DMS153 (cell line): ENCODE measurements around the gene SERPINB6.
"Not testable (repeated sequence)": the region's sequence is repeated elsewhere in the genome, so short reads cannot be mapped to it uniquely, and the experiment has no call there.

ENCODE experiments used
- DNase-seq: peaks from one replicate; lab custom pipeline; 2025; lab: John Stamatoyannopoulos, UW

SERPINB6 gene

GRCh38 chr6:2999618-3000557 lies 28.5 kb upstream of the SERPINB6 start, which contains the start of gene NQO2:
Gene NQO2 (plus strand): TSS chr6:2999894. CDS start chr6:3006553, 6,659 bp downstream.
- DNase-seq, result peak; percentile 19

DNA sequence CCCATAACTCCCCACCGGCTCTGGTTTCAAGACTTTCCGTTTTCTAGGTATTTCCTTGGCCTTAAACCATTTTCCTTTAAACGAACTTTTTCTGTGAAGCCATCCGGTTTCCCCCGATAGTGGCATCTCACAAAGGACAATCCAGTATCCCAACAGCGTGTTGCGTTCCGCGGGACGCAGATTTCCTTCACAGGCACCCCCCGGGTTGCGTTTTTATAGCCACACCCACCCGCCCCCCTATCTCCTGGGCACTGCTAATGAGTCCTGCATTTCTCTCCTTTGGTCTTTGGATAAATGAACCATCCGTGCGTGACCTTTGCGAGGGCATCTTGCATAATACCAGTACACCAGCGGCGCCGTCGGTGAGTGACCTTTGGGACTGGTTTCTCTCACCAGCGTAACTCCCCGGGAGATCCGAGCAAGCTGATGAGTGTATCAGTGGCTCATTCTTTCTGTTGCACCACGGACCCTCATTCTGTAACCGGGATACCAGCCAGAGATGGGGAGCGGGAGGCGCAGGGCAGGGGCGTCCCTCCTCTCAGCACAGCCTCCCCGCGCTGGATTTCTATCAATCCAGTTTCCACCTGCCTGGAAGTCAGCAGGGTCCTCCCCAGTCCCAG lies 27.7 kb upstream of the SERPINB6 start:
- DNase-seq, result peak; percentile 19

DNA sequence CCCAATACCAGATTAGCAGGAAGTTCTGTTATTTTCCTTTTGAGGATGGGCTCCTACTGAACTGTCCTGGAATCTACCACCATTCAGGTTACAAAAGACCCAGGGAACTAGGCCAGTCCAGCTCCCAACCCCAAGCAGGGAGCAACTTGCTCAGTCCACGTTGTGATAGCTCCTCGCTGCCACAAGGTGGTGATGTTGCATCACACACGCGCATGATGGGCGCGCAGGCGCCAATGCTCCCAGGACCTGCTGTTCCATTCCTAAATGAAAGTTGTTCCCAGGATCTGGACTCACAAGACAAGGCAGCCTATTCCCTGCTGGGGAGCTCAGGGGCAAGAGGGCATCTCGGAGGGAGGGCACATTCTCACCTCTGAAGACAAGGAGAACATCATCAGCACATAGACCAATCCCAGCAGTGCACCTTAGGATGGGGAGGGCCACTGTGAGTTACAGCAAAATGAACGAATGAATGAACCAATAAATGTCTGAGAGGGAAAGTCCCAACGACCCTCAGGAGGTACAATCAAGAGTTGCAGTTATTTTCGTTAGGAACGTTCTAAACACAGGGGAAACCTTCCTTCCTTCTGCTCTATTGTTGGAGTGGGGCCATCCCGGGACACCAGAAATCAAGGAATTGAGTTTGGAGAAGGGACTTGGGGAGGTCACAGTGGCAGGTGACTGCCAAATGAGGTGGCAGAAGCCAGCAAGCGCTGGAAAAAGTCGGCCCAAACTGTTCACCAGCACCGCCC lies 27.1 kb upstream of the SERPINB6 start:
- DNase-seq, result not testable (repeated sequence)

DNA sequence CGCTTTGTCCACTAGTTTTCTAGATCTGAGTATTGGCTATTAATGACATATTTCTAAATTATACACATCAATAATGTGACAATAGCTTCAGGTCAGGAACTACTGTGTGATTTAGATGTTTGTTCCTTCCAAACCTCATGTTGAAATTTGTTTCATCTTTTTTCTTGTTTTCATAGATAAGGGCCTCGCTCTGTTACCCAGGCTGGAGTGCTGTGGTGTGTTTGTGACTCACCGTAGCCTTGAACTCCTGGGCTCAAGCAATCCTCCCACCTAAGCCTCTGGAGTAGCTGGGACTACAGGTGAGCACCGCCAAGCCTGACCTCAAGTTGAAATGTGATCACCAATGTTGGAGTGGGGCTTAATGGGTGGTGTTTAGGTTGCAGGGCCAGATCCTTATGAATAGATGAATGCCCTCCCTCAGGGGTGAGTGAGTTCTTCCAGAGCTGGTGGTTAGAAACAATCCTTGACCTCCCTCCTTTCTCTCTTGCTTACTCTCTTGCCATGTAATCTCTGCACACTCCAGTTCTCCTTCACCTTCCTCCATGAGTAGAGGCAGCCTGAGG lies 22.5 kb upstream of the SERPINB6 start:
- no peak for DNase-seq

GRCh38 chr6:2992330-2992979 lies 21.1 kb upstream of the SERPINB6 start:
- no peak for DNase-seq

DNA sequence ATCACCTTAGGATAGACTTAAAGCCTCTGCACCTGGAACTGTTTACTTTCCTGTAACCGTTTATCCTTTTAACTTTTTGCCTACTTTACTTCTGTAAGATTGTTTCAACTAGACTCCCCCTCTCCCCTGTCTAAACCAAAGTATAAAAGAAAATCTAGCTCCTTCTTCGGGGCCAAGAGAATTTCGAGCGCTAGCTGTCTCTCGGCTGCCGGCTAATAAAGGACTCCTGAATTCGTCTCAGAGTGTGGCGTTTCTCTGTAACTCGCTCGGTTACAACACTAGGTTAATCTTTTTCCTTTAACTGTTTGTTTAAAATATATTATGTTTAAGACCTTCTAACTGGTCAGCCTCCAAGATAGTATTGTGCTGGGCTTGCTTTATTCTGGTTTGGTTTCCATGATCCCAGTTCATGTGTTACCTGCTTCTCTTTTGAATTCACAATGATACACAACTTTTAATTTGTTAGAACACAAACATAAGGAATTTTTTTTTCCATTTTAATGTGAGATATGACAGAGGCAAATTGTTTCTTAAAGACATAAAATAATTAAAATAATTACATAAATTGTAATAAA lies 19.7 kb upstream of the SERPINB6 start:
- DNase-seq, result no peak

GRCh38 chr6:2990248-2990931 lies 19.0 kb upstream of the SERPINB6 start:
- no peak for DNase-seq

GRCh38 chr6:2989332-2990247 lies 18.2 kb upstream of the SERPINB6 start:
- peak; percentile 91 for DNase-seq

DNA sequence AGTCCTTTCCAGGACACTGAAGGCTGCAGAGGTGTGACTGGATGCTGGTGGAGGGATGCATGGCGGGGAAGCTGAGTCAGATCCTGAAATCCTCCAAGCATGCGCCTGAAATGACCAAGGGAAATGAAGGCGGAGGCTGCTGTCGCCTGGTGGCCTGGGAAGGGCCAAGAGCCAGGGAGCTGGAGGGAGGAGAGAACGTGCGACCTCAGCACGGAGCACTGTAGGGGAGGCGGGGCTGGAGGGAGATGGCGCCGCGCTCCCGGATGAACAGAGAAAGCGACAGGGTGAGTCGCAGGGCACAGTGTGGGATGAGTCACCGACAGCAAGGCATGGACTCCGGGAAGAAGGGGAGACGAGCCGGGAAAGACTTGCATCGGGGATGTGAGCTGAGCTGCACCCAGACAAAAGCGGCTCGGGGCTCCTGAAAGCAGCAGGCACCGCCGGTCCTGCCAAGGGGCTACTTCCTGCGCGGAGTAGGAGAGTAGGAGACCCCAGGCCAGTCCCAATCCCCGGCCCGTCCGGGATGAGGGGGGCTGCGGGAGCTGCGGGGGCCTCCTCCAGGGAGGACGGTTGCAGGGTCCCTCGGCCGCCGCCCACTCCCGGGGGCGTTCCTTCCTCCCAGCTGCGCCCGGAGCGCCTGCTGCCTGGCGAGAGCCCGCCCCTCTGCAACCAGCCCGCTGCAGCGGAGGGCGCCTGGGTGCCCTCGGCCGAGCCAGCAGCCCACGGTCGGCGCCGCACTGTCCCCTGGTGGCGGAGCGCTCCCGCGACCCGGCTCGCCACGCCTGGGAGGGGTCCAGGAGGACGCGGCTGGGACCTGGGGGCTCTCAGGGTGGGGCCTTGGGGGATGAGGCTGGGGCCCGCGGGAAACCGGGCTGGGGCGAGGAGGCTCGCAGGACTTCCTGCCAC lies 17.3 kb upstream of the SERPINB6 start:
- DNase-seq, result peak; percentile 60

DNA sequence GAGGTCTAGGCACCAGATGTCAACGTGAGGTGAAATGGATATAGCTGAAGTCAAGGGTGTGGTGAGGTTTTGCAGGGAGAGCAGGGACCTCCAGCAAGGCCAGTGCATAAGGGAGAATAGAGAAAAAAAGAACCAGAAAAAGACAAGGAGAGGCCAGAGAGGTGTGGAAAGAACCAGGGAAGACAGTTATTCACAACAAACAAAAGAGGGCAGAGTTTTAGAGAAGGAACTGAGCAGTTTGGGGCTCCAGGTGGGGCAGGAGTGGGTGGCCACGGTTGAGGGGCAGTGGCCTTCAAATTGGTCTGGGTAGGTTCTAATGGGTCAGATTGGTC lies 16.7 kb upstream of the SERPINB6 start:
- no peak for DNase-seq

DNA sequence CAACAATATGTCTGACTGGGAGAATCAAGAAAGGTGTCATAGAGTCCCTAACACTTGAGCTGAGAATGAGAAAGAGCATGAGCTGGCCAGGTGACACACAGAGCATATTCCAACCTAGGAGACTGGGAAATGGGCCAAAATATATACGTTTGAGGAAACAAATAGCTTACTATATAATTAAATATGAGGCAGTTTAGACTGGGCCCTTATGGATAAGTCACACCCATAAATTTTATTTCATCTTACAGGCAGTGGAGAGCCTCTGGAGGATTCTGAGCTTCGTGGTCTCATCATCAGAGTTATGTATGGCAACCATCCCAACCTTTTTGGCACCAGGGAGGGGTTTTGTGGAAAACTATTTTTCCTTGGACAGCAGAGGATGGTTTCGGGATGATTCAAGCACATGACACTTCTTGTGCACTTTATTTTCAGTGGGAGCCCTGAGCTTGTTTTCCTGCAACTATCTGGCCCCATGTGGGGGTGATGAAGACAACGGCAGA lies 15.4 kb upstream of the SERPINB6 start:
- DNase-seq, result no peak

- no peak for DNase-seq
Observed at GRCh38 chr6:2984738-2985406, 13.5 kb upstream of the SERPINB6 start.

DNA sequence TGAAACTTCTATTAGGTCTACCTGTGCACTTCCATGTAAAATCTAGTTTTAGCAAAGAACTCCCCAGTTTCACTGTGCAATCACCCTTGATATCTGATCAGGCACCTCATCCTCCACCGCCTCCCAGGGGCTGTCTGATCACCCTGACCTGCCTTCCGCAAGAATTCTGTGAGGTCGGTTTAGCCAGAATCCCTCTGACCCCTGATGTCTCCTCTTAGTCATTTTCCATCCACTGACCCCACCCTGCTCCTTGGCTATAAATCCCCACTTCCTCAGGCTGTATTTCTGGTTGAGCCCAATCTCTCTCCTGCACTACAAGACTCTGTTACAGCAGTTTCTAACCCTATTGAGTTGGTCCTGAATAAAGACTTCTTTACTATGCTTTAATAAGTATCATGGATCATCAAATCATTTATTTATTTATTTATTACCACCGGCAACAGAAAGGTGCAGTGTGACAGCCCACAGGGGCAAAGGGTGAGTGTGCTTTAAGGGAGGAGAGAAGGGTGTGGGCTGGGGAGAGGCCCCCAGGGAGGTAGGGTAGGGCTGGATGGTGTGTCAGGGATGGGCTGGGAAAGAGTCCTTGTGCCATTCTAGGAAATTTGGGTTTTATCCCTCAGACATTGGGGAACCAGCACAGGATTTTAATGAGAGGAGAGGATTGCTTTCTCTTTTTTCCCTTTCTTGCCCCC lies 11.2 kb upstream of the SERPINB6 start:
- DNase-seq, result no peak

DNA sequence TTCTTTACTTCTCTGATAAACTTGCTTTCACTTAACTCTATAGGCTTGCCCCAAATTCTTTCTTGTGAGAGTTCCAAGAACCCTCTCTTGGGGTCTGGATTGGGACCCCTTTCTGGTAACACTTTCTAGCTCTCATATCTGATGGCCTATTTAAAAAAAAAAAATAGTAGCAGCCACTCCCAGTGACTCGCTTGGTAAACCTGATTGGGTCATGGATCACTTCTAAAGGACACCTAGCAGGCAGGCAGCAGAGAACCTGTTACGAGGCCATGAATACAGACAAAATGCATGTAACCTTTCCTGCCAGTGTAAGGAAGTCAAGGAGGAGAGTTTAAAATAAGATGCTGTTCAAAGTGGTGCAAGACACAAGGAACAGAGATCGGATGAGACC lies 9.1 kb upstream of the SERPINB6 start:
- no peak for DNase-seq

DNA sequence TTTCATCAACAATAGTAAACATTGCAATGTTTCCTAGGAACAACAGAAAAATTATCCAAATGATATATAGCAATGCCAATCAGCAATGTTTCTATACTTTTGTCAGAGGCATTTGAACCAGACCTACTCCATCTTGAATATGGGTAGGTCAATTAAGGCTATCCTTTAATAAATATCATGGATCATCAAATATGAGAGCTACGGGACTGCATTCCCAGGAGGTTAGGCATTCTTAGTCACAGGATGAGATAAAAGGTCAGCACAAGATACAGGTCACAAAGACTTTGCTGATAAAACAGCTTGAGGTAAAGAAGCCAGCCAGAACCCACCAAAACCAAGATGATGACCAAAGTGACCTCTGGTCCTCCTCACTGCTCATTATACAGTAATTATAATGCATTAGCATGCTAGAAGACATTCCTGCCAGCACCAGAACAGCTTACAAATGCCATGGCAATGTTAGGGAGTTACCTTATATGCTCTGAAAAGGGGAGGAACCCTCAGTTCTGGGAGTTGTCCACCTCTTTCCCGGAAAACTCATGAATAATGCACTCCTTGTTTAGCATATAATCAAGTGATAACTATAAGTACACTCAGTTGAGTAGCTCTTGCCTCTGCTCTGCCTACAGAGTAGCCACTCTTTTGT lies 8.6 kb upstream of the SERPINB6 start:
- no peak for DNase-seq

GRCh38 chr6:2978923-2979322 lies 7.6 kb upstream of the SERPINB6 start:
- DNase-seq, result no peak
